Mesenchymal stem cell (in vitro differentiated cells and primary cell): Measurements from ENCODE around the gene ENGASE. TPM values are rescaled to one million over a fixed set of nuclear protein-coding genes. Genes with fewer than 3 reads are reported as not detected.

Source experiments
- DNase-seq: peaks from one replicate; pipeline ENCODE4 v3.0.0-alpha.2; 2013
- H2AFZ ChIP-seq: one replicate; pipeline ENCODE4 v1.6.1; 2013; ENCODE audit warnings: low read depth, mild to moderate bottlenecking, control low read depth, inconsistent platforms, low read length, moderate library complexity
- H2AK5ac ChIP-seq: 2 replicates; pipeline ENCODE4 v1.6.1; 2013; ENCODE audit warnings: low read length, moderate library complexity, mild to moderate bottlenecking, inconsistent platforms; ENCODE audit not compliant: severe bottlenecking
- H2BK120ac ChIP-seq: one replicate; pipeline ENCODE4 v1.6.1; 2013; ENCODE audit warnings: low read depth, mild to moderate bottlenecking, inconsistent platforms, low read length, moderate library complexity
- H2BK12ac ChIP-seq, 2 experiments: one replicate each; pipeline ENCODE4 v1.6.1; 2013; ENCODE audit warnings: inconsistent platforms in 2 of 2, low read length in 2 of 2, mild to moderate bottlenecking in 2 of 2, moderate library complexity in 2 of 2, control low read depth in 1 of 2
- H2BK15ac ChIP-seq: one replicate; pipeline ENCODE4 v1.6.1; 2013; ENCODE audit warnings: mild to moderate bottlenecking, low read depth, inconsistent platforms; ENCODE audit not compliant: poor library complexity, severe bottlenecking
- H2BK5ac ChIP-seq: 2 replicates; pipeline ENCODE4 v1.6.1; 2013; ENCODE audit warnings: low read depth, mild to moderate bottlenecking, low read length, control low read depth, inconsistent platforms; ENCODE audit not compliant: poor library complexity, severe bottlenecking
- H3K14ac ChIP-seq, 2 experiments: one replicate each; pipeline ENCODE4 v1.6.1; 2013; ENCODE audit warnings: inconsistent platforms in 2 of 2, low read length in 2 of 2, control low read depth in 1 of 2, mild to moderate bottlenecking in 1 of 2, moderate library complexity in 1 of 2
- H3K18ac ChIP-seq, 2 experiments: one replicate each; pipeline ENCODE4 v1.6.1; 2013; ENCODE audit warnings: inconsistent platforms in 2 of 2, low read length in 2 of 2, control low read depth in 1 of 2, low read depth in 1 of 2, mild to moderate bottlenecking in 1 of 2
- H3K23ac ChIP-seq, 2 experiments: one replicate each; pipeline ENCODE4 v1.6.1; 2013; ENCODE audit warnings: inconsistent platforms in 2 of 2, low read length in 2 of 2, mild to moderate bottlenecking in 2 of 2, moderate library complexity in 2 of 2, control low read depth in 1 of 2
- H3K27ac ChIP-seq: 2 replicates; pipeline ENCODE4 v1.5.1; 2013; ENCODE audit warnings: mild to moderate bottlenecking, moderate library complexity, low read length, control low read depth, inconsistent platforms; ENCODE audit not compliant: poor library complexity, severe bottlenecking
- H3K27me3 ChIP-seq, 2 experiments: 2 replicates each; pipeline versions ENCODE4 v1.6.1 to v1.7.0; 2013; ENCODE audit warnings: low read length in 2 of 2, mild to moderate bottlenecking in 2 of 2, moderate library complexity in 2 of 2, control low read depth in 1 of 2, inconsistent platforms in 1 of 2; ENCODE audit not compliant: control insufficient read depth in 1 of 2, insufficient read depth in 1 of 2
- H3K36me3 ChIP-seq, 2 experiments: 2 replicates each; pipeline versions ENCODE4 v1.6.1 to v1.7.0; 2013; ENCODE audit warnings: low read length in 2 of 2, control low read depth in 1 of 2, inconsistent platforms in 1 of 2, low read depth in 1 of 2, mild to moderate bottlenecking in 1 of 2; ENCODE audit not compliant: insufficient read depth in 2 of 2, control insufficient read depth in 1 of 2
- H3K4ac ChIP-seq, 2 experiments: one replicate each; pipeline ENCODE4 v1.6.1; 2013; ENCODE audit warnings: inconsistent platforms in 2 of 2, low read length in 2 of 2, mild to moderate bottlenecking in 2 of 2, moderate library complexity in 2 of 2, control low read depth in 1 of 2, low read depth in 1 of 2
- H3K4me1 ChIP-seq: 2 replicates; pipeline ENCODE4 v1.6.1; 2013; ENCODE audit warnings: low read depth, low read length, control low read depth; ENCODE audit not compliant: control insufficient read depth, insufficient read depth
- H3K4me2 ChIP-seq: 2 replicates; pipeline ENCODE4 v1.6.1; 2013; ENCODE audit warnings: low read length, mild to moderate bottlenecking, inconsistent platforms; ENCODE audit not compliant: poor library complexity, severe bottlenecking
- H3K4me3 ChIP-seq, 2 experiments: 2 replicates each; pipeline versions ENCODE4 v1.5.1 to v1.7.0; 2013; ENCODE audit warnings: low read length in 2 of 2, mild to moderate bottlenecking in 2 of 2, control low read depth in 1 of 2, low read depth in 1 of 2; ENCODE audit not compliant: insufficient read depth in 1 of 2
- H3K79me1 ChIP-seq: replicated peaks from 2 replicates; pipeline ENCODE4 v1.6.1; 2013; ENCODE audit warnings: mild to moderate bottlenecking, control low read depth, low read length, inconsistent platforms; ENCODE audit not compliant: poor library complexity, severe bottlenecking
- H3K9ac ChIP-seq: 2 replicates; pipeline ENCODE4 v1.7.0; 2013; ENCODE audit warnings: mild to moderate bottlenecking, low read length, moderate library complexity
- H3K9me3 ChIP-seq: 2 replicates; pipeline ENCODE4 v1.7.0; 2013; ENCODE audit warnings: mild to moderate bottlenecking, low read length; ENCODE audit not compliant: control insufficient read depth
- H4K8ac ChIP-seq: one replicate; pipeline ENCODE4 v1.6.1; 2013; ENCODE audit warnings: inconsistent platforms, mild to moderate bottlenecking, low read length, moderate library complexity
- H4K91ac ChIP-seq: one replicate; pipeline ENCODE4 v1.6.1; 2013; ENCODE audit warnings: mild to moderate bottlenecking, low read length, inconsistent platforms
- WGBS: methylation state at CpG from one replicate; pipeline ENCODE4 v1.1.7; 2013; ENCODE audit warnings: mixed read lengths; 5-methylcytosine and 5-hydroxymethylcytosine counted together
- polyA plus RNA-seq, 2 experiments: library from polyadenylated mRNA; stranded (reverse); fragments of 200-250 nt; gene quantifications; one replicate each; pipeline ENCODE4 v1.2.3, GENCODE V29; 2013

The ENGASE gene
- polyA plus RNA-seq (2013, experiment 1 of 2), result 6.9 TPM
- polyA plus RNA-seq (2013, experiment 2 of 2), result 5.8 TPM

GRCh38 chr17:79074649-79075445, at the start of gene ENGASE:
ENGASE (plus strand) TSS chr17:79074824; CDS start chr17:79074945, 121 bp downstream.
- no peaks in the 10 kb centered on the region for H3K9me3 ChIP-seq
- peak within 1 kb of the TSS; percentile 83 for H3K9ac ChIP-seq
- peak within 1 kb of the TSS; percentile 95 for H3K4me2 ChIP-seq
- H3K18ac ChIP-seq, result peak within 1 kb of the TSS; percentile 88 to 91
- peaks cover 12% of the 10 kb centered on the region for H3K4me1 ChIP-seq
- H3K79me1 ChIP-seq, result peaks cover 7% of the 10 kb centered on the region
- peak within 1 kb of the TSS; percentile 67 for H4K8ac ChIP-seq
- DNase-seq, result peak; percentile 91
- peak within 1 kb of the TSS; percentile 64 to 67 for H3K23ac ChIP-seq
- H2BK5ac ChIP-seq, result no peak within 1 kb of the TSS
- H2BK12ac ChIP-seq, result no peak within 1 kb of the TSS
- no peak within 1 kb of the TSS for H3K27ac ChIP-seq
- peak within 1 kb of the TSS in 1 of 2 experiments; percentile 63 for H3K4ac ChIP-seq
- H2AK5ac ChIP-seq, result no peak within 1 kb of the TSS
- H3K27me3 ChIP-seq, result no peaks in the 10 kb centered on the region
- peaks cover 13 to 21% of the 10 kb centered on the region in 2 experiments for H3K36me3 ChIP-seq
- H4K91ac ChIP-seq, result no peak within 1 kb of the TSS
- H2BK120ac ChIP-seq, result no peak within 1 kb of the TSS
- H2AFZ ChIP-seq, result peak within 1 kb of the TSS; percentile 90
- peak within 1 kb of the TSS; percentile 81 to 82 for H3K4me3 ChIP-seq
- H2BK15ac ChIP-seq, result no peak within 1 kb of the TSS
- peak within 1 kb of the TSS in 1 of 2 experiments; percentile 45 for H3K14ac ChIP-seq
- WGBS, result 1% methylated on average over 86 of the region's 106 CpGs

- H3K14ac ChIP-seq, result peak overlapping the region in 1 of 2 experiments; percentile 41
- H3K9me3 ChIP-seq, result no peaks in the 10 kb centered on the region
- H2AFZ ChIP-seq, result peak overlapping the region; percentile 8
- no peak overlapping the region for H4K91ac ChIP-seq
- peak overlapping the region in 1 of 2 experiments; percentile 87 for H2BK12ac ChIP-seq
- peak overlapping the region; percentile 81 for H3K9ac ChIP-seq
- peaks cover 44% of the 10 kb centered on the region for H3K4me1 ChIP-seq
- peak overlapping the region; percentile 75 for H2AK5ac ChIP-seq
- H3K4me3 ChIP-seq, result peak overlapping the region in 1 of 2 experiments; percentile 87
- no peak overlapping the region for H3K27ac ChIP-seq
- peak overlapping the region; percentile 28 to 70 for H3K18ac ChIP-seq
- peak overlapping the region in 1 of 2 experiments; percentile 79 for H3K23ac ChIP-seq
- no peak overlapping the region for H2BK120ac ChIP-seq
- WGBS, result 66% methylated on average over 27 of the region's 31 CpGs
- DNase-seq, result peak; percentile 51
- H4K8ac ChIP-seq, result peak overlapping the region; percentile 12
- H3K36me3 ChIP-seq, result no peaks in the 10 kb centered on the region
- H3K4me2 ChIP-seq, result peak overlapping the region; percentile 99
- H3K79me1 ChIP-seq, result no peaks in the 10 kb centered on the region
- peak overlapping the region; percentile 19 for H2BK15ac ChIP-seq
- peaks cover 2 to 69% of the 10 kb centered on the region in 2 experiments for H3K27me3 ChIP-seq
- no peak overlapping the region for H2BK5ac ChIP-seq
- no peak overlapping the region for H3K4ac ChIP-seq
Measured at GRCh38 chr17:79024901-79025737, 49.5 kb upstream of the ENGASE start.

- Histone ChIP-seq H3K27ac (no peak overlapping the region), H3K4ac (peak overlapping the region in 1 of 2 experiments; percentile 42), H3K4me2 (peak overlapping the region; percentile 46), H3K27me3 (peaks cover 2 to 54% of the 10 kb centered on the region in 2 experiments), H2BK120ac (peak overlapping the region; percentile 39), H2BK15ac (peak overlapping the region; percentile 82), H3K23ac (no peak overlapping the region), H3K9ac (peak overlapping the region; percentile 68), H4K8ac (peak overlapping the region; percentile 52), H3K14ac (peak overlapping the region in 1 of 2 experiments; percentile 91), H4K91ac (peak overlapping the region; percentile 86), H3K18ac (peak overlapping the region; percentile 74 to 86), H2AK5ac (peak overlapping the region; percentile 62), H2AFZ (no peak overlapping the region), H2BK5ac (no peak overlapping the region), H3K4me3 (peak overlapping the region in 1 of 2 experiments; percentile 50), H3K36me3 (no peaks in the 10 kb centered on the region), H2BK12ac (peak overlapping the region; percentile 72 to 95), H3K79me1 (no peaks in the 10 kb centered on the region), H3K9me3 (no peaks in the 10 kb centered on the region), H3K4me1 (peaks cover 43% of the 10 kb centered on the region)
- 65% methylated on average over 16 of the region's 16 CpGs for WGBS
- DNase-seq, result peak; percentile 51
Measured at GRCh38 chr17:79026376-79027273, 48.0 kb upstream of the ENGASE start.
